ENCODE data around the gene KCTD18. TPM values are rescaled to one million over a fixed set of nuclear protein-coding genes. Genes with fewer than 3 reads are reported as not detected.

KCTD18 gene
- total RNA-seq, 1 donor from 2014 or later, result 18.5 TPM

GRCh38 chr2:200446612-200447011 is 63.3 kb downstream of the KCTD18 start:
- no peak overlapping the region for H3K4me3 Mint-ChIP-seq
- no peak for DNase-seq
- ChIA-PET CTCF (no interaction called here), POLR2A (no interaction called here)
- TF ChIP-seq, protein P1, sequence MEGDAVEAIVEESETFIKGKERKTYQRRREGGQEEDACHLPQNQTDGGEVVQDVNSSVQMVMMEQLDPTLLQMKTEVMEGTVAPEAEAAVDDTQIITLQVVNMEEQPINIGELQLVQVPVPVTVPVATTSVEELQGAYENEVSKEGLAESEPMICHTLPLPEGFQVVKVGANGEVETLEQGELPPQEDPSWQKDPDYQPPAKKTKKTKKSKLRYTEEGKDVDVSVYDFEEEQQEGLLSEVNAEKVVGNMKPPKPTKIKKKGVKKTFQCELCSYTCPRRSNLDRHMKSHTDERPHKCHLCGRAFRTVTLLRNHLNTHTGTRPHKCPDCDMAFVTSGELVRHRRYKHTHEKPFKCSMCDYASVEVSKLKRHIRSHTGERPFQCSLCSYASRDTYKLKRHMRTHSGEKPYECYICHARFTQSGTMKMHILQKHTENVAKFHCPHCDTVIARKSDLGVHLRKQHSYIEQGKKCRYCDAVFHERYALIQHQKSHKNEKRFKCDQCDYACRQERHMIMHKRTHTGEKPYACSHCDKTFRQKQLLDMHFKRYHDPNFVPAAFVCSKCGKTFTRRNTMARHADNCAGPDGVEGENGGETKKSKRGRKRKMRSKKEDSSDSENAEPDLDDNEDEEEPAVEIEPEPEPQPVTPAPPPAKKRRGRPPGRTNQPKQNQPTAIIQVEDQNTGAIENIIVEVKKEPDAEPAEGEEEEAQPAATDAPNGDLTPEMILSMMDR (IDR thresholded peaks at IDR 0.05), result no peak
- intact Hi-C loops (cut with micrococcal nuclease), result no loop called here
- no peaks in the 10 kb centered on the region for H3K36me3 Mint-ChIP-seq (ENCODE audit: low read depth)
- peaks cover 1% of the 10 kb centered on the region for H3K27me3 Mint-ChIP-seq
- no peak for ATAC-seq (ENCODE audit: low read depth)
- H3K9me3 Mint-ChIP-seq, result no peaks in the 10 kb centered on the region
- H3K4me1 Mint-ChIP-seq, result peaks cover 29% of the 10 kb centered on the region
- H3K27ac Mint-ChIP-seq, result no peak overlapping the region

DNA sequence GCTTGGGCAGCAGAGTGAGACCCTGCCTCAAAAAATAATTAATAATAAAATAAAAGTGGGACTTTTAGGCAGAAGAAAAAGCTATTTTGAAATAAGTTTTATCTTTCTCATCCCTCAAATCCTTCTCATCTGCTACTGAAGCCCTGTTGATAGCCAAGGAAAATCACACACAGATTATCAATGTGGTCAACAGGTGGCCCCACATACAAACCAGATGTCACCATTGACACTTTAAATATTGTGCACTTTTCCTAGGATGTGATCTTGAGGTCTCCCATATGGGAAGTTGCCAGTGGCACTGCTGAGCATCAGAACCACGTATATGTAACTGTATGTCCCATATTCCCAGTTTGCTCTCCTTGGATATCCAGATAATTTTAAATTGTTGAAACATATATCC is 64.6 kb downstream of the KCTD18 start:
- Mint-ChIP-seq H3K36me3 (ENCODE audit: low read depth) (no peaks in the 10 kb centered on the region), H3K27ac (no peak overlapping the region), H3K4me3 (no peak overlapping the region), H3K27me3 (peaks cover 1% of the 10 kb centered on the region), H3K4me1 (peaks cover 16% of the 10 kb centered on the region), H3K9me3 (no peaks in the 10 kb centered on the region)
- intact Hi-C loops (cut with micrococcal nuclease), result no loop called here
- TF ChIP-seq, protein P1 (IDR thresholded peaks at IDR 0.05), result no peak
- ChIA-PET POLR2A (no interaction called here), CTCF (no interaction called here)
- DNase-seq, result no peak
- no peak for ATAC-seq (ENCODE audit: low read depth)

- no peaks in the 10 kb centered on the region for H3K9me3 Mint-ChIP-seq
- H3K27ac Mint-ChIP-seq, result no peak overlapping the region
- DNase-seq (no peak), ATAC-seq (ENCODE audit: low read depth) (no peak)
- H3K4me1 Mint-ChIP-seq, result peaks cover 10% of the 10 kb centered on the region
- no peaks in the 10 kb centered on the region for H3K36me3 Mint-ChIP-seq (ENCODE audit: low read depth)
- TF ChIP-seq, protein P1 (IDR thresholded peaks at IDR 0.05), result no peak
- CTCF ChIA-PET, result no interaction called here
- intact Hi-C loops (cut with micrococcal nuclease), result no loop called here
- H3K4me3 Mint-ChIP-seq, result no peak overlapping the region
- H3K27me3 Mint-ChIP-seq, result peaks cover 1% of the 10 kb centered on the region
- POLR2A ChIA-PET, result no interaction called here
Observed at GRCh38 chr2:200444530-200444929, 65.3 kb downstream of the KCTD18 start.

- DNase-seq, result no peak
- intact Hi-C loops (cut with micrococcal nuclease), result no loop called here
- Mint-ChIP-seq H3K27me3 (peaks cover 1% of the 10 kb centered on the region), H3K36me3 (ENCODE audit: low read depth) (no peaks in the 10 kb centered on the region), H3K9me3 (no peaks in the 10 kb centered on the region), H3K4me1 (peaks cover 5% of the 10 kb centered on the region), H3K27ac (no peak overlapping the region), H3K4me3 (no peak overlapping the region)
- CTCF ChIA-PET, result no interaction called here
- ATAC-seq (ENCODE audit: low read depth), result no peak
- TF ChIP-seq, protein P1 (IDR thresholded peaks at IDR 0.05), result no peak
- POLR2A ChIA-PET, result no interaction called here
Observed at GRCh38 chr2:200443916-200444315, 66.0 kb downstream of the KCTD18 start.

GRCh38 chr2:200443376-200443775 is 66.5 kb downstream of the KCTD18 start:
- Mint-ChIP-seq H3K9me3 (no peaks in the 10 kb centered on the region), H3K4me1 (no peaks in the 10 kb centered on the region), H3K27ac (no peak overlapping the region), H3K36me3 (ENCODE audit: low read depth) (no peaks in the 10 kb centered on the region), H3K27me3 (peaks cover 1% of the 10 kb centered on the region), H3K4me3 (no peak overlapping the region)
- no peak for ATAC-seq (ENCODE audit: low read depth)
- DNase-seq, result no peak
- POLR2A ChIA-PET, result no interaction called here
- intact Hi-C loops (cut with micrococcal nuclease), result no loop called here
- TF ChIP-seq, protein P1 (IDR thresholded peaks at IDR 0.05), result no peak
- CTCF ChIA-PET, result no interaction called here

Measured in activated B cell treated with CpG ODN at 0.5 μM for 24 hours (primary cell).